22Rv1 (cell line): ENCODE data around the gene OPRPN.

Source experiments
- H3K27ac ChIP-seq: fragments of 450-650 bp; 2 replicates; pipeline ENCODE4 v1.5.1; 2017
- ZFX ChIP-seq: fragments of 450-650 bp; IDR thresholded peaks from 2 replicates; pipeline ENCODE4 v1.6.1; 2017; ENCODE audit warnings: antibody characterized with exemption, borderline replicate concordance
- TF ChIP-seq, protein P1 (sequence below): fragments of 450-650 bp; IDR thresholded peaks from 2 replicates; pipeline ENCODE4 v1.5.1; 2017; ENCODE audit warnings: mild to moderate bottlenecking

The OPRPN gene, protein sequence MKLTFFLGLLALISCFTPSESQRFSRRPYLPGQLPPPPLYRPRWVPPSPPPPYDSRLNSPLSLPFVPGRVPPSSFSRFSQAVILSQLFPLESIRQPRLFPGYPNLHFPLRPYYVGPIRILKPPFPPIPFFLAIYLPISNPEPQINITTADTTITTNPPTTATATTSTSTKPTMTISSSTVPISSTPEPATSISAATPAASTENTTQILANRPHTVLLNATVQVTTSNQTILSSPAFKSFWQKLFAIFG

DNA sequence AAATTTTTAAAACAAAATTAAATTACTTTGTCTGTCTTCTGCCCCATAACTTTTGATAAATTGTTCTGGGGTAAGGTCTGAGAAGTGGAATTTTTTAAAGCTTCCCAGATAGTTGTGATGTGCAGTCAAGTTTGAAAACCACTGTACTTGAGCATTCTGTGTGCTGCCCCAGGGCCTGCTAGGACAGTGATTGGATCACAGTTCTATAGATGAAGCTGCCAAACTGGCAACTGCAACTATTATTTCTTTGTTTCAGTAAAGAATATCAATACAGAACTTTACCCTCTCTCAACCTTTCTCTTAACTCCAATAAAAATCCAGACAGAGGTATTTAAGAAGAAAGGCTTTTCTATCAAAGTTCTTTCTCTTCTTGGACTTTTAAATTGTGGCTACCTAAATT is at the start of gene OPRPN:
Gene OPRPN (plus strand): TSS at position 361 of the 400 bp plus-strand sequence. CDS start 1,346 bp downstream, outside the sequence.
- no peak for TF ChIP-seq ZFX
- TF ChIP-seq, protein P1, sequence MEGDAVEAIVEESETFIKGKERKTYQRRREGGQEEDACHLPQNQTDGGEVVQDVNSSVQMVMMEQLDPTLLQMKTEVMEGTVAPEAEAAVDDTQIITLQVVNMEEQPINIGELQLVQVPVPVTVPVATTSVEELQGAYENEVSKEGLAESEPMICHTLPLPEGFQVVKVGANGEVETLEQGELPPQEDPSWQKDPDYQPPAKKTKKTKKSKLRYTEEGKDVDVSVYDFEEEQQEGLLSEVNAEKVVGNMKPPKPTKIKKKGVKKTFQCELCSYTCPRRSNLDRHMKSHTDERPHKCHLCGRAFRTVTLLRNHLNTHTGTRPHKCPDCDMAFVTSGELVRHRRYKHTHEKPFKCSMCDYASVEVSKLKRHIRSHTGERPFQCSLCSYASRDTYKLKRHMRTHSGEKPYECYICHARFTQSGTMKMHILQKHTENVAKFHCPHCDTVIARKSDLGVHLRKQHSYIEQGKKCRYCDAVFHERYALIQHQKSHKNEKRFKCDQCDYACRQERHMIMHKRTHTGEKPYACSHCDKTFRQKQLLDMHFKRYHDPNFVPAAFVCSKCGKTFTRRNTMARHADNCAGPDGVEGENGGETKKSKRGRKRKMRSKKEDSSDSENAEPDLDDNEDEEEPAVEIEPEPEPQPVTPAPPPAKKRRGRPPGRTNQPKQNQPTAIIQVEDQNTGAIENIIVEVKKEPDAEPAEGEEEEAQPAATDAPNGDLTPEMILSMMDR, result no peak
- H3K27ac ChIP-seq, result no peak within 1 kb of the TSS

DNA sequence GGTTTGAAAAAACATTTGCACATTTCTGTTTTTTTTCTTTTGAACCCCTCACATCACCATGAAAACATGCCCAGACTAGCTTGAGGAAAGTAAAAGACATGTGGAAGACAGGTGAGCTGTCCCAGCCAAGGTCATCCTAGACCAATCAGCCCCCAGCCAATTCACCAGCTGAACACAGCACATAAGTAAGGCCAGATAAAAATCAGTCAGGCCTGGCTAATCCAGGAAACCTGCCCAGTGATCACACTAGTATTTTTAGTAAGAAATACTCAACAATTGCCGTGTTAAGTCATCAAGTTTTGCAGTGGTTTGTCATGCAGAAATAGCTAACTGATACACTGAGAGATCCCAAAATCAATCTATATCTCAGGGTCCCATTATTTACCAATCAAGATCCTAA is 41.6 kb upstream of the OPRPN start:
- H3K27ac ChIP-seq, result no peak overlapping the region
- TF ChIP-seq, protein P1, result no peak
- no peak for TF ChIP-seq ZFX

DNA sequence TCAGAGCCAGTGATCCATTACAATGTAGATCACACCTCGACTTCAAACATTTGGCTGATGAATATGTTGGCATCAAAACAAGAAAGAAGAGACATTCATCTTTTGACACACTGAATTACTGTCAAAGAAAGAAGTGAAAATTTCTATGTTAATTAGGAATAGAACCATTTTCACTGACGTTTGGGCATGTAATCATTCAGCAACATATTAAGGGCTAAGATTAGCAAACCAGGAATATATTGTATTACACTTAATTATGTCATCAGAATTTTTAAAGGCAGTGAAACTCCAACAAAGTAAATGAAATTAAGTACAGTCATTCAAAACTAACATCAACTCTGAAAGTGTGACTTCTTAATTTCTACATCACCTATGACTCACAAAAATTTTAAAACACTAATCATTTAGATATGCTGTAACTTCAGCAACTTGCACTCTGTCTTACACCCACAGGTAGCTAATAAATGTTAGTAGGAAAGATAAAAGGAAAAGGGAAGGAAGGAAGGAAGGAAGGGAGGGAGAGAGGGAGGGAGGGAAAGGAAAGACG is 38.6 kb upstream of the OPRPN start:
- TF ChIP-seq ZFX, result no peak
- TF ChIP-seq, protein P1, result no peak
- H3K27ac ChIP-seq, result no peak overlapping the region

DNA sequence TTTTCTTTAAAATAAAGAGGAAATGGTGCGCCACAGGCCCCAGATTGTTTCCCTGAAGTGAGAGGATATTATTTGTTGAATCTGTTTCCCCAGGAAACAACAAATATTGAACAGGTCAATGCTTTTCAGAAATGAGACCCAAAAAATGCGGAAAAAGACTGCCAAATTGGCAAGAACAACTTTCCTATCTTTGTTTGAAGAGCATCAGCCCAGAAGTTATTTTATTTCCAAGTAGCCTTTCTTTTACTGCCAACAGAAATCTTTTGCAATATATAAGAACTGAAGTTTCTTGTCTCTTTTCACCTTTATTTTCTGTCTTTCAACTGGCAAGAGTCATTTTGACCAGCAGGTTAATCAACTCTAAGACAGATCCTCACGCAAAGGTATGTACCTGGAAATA is 37.3 kb upstream of the OPRPN start, which contains the start of gene SMR3A:
Gene SMR3A (plus strand): TSS at position 301 of the 400 bp plus-strand sequence. CDS start 1,356 bp downstream, outside the sequence.
- no peak for TF ChIP-seq ZFX
- TF ChIP-seq, protein P1, result no peak
- no peak within 1 kb of the TSS for H3K27ac ChIP-seq

DNA sequence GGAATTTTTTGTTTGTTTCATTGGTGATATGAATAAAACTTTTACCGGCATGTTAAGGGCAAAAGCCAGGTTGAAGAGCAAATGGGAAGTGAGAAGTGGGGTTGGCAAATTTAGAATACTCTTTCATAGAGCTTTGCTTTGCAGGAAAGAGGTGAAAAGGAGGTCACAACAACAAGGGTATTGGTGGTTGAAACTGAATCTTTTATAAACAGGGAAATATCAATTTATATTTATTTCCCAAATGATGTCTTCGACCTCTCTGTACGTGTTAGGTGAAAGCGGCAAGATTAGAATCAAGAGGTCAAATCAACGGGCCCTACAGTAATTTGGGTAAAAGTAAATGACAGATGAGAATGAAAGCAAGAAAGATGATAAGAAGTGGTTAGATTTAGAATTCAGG is 33.7 kb upstream of the OPRPN start:
- TF ChIP-seq, protein P1, result no peak
- no peak for TF ChIP-seq ZFX
- H3K27ac ChIP-seq, result no peak overlapping the region

DNA sequence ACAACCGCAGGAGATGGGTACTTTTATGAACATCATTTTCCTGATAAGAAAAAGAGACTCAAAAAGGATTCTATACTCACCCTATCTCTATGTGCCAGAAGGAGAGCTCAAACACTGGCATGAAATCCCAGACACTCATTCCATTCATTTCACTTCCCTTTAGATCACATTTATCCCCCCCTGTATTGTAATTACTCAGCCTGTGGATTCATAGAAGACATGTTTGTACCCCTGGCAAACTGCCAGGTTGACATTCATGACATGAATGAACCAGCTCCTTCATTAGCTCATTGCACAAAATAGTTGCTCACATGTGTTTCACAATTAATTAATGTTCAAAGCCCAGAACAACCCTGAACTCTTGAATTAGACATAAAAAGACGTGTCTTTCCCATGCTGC is 32.3 kb upstream of the OPRPN start:
- no peak overlapping the region for H3K27ac ChIP-seq
- TF ChIP-seq, protein P1, result no peak
- no peak for TF ChIP-seq ZFX

DNA sequence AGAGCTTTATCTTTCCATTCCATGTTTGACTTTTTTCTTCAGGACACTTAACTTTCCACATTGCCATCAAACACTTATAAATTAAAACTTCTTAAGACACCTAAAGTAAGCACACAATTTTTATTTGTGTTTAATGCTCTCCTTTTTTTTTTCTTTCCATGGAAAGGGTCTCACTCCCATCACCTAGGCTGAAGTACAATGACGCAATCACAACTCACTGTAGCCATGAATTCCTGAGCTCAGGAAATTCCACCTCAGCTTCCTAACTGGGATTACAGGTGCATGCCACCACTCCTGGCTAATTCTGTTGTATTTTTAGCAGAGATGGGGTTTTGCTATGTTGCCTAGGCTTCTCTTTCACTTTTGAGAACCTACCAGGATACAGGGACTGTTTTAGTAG is 29.9 kb upstream of the OPRPN start:
- TF ChIP-seq, protein P1, result no peak
- no peak for TF ChIP-seq ZFX

More for the DNA sequence above, 29.9 kb upstream of the OPRPN start:
- H3K27ac ChIP-seq, result no peak overlapping the region
